ENCODE results near the gene NFIA.

DNA sequence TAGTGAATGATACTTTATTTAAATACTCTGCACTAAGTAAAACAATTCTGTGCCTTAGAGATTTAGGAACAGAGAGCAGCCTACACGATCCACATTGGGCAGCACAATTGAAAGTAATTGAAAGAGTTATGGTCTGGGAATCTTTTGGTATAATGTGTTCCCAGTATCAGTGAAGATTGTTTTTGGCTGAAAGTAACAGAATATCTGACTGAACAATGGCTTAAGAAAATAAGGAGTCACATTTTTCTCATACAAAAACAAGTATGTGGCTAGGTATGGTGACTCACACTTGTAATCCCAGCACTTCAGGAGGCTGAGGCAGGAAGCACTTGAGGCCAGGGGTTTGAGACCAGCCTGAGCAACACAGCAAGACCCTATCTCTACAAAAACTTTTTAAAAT is 306.2 kb downstream of the NFIA start:
- TF ChIP-seq, protein P1, sequence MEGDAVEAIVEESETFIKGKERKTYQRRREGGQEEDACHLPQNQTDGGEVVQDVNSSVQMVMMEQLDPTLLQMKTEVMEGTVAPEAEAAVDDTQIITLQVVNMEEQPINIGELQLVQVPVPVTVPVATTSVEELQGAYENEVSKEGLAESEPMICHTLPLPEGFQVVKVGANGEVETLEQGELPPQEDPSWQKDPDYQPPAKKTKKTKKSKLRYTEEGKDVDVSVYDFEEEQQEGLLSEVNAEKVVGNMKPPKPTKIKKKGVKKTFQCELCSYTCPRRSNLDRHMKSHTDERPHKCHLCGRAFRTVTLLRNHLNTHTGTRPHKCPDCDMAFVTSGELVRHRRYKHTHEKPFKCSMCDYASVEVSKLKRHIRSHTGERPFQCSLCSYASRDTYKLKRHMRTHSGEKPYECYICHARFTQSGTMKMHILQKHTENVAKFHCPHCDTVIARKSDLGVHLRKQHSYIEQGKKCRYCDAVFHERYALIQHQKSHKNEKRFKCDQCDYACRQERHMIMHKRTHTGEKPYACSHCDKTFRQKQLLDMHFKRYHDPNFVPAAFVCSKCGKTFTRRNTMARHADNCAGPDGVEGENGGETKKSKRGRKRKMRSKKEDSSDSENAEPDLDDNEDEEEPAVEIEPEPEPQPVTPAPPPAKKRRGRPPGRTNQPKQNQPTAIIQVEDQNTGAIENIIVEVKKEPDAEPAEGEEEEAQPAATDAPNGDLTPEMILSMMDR (IDR thresholded peaks at IDR 0.05), result no peak
- TF ChIP-seq EZH2 (IDR thresholded peaks at IDR 0.05; ENCODE audit: borderline replicate concordance, insufficient read depth, low read depth, low read length, poor library complexity, severe bottlenecking), result no peak

Measured in B cell (primary cell).